ENCODE results near the gene RXFP4.

DNA sequence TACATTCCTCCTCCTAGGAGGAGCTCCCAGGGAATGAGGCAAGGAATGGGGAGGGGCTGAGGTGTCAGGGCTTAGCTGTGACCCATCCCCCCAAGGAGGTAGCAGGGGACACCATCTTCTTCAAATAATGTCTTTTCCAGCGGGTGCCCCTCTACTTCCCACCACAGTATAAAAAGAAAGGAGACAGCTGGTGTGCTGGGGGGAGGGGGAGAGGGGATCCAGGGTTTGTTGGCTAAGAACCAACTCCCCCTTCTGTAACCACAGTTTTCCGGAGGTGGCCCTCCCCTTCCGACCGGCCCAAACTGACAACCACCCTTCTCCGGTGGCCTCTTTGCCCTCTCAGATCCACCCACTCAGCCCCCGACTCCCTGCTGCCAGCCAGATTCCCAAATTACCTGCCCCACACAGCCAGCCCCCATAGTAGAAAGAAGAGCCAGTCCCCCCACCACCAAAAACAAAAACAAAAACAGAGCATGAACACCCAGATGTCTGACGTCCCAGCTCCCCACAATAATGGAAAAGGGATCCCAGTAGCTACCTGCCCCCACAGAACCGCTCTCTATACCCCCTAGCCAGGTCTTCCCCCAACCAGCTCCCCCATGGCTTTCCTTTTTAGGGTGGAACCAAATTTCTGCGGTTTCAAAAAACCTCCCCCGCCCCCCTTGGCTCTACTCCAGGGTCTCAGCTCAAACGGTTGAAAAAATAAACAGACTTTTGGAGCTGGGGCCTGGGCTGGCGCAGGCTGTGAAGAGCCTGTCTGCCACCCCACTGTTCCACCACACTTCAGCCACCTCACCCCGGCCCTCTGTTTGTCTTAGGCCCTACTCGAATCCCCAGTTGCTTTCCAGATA is 34.8 kb downstream of the RXFP4 start:
- TF ChIP-seq CTCF (IDR thresholded peaks at IDR 0.05) = no peak
- TF ChIP-seq TCF7 (CRISPR knock-in tag; IDR thresholded peaks at IDR 0.05; ENCODE audit: low read depth) = no peak
- TF ChIP-seq, protein P1, sequence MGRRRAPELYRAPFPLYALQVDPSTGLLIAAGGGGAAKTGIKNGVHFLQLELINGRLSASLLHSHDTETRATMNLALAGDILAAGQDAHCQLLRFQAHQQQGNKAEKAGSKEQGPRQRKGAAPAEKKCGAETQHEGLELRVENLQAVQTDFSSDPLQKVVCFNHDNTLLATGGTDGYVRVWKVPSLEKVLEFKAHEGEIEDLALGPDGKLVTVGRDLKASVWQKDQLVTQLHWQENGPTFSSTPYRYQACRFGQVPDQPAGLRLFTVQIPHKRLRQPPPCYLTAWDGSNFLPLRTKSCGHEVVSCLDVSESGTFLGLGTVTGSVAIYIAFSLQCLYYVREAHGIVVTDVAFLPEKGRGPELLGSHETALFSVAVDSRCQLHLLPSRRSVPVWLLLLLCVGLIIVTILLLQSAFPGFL (CRISPR knock-in tag; IDR thresholded peaks at IDR 0.05; ENCODE audit: borderline replicate concordance) = no peak
- no peak for TF ChIP-seq MAX (CRISPR knock-in tag; IDR thresholded peaks at IDR 0.05)
- TF ChIP-seq, protein P2, sequence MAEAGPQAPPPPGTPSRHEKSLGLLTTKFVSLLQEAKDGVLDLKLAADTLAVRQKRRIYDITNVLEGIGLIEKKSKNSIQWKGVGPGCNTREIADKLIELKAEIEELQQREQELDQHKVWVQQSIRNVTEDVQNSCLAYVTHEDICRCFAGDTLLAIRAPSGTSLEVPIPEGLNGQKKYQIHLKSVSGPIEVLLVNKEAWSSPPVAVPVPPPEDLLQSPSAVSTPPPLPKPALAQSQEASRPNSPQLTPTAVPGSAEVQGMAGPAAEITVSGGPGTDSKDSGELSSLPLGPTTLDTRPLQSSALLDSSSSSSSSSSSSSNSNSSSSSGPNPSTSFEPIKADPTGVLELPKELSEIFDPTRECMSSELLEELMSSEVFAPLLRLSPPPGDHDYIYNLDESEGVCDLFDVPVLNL (CRISPR knock-in tag; IDR thresholded peaks at IDR 0.05; ENCODE audit: borderline replicate concordance, low read depth) = no peak
- no peak for TF ChIP-seq HMGXB4 (CRISPR knock-in tag; IDR thresholded peaks at IDR 0.05)
- TF ChIP-seq, protein P3, sequence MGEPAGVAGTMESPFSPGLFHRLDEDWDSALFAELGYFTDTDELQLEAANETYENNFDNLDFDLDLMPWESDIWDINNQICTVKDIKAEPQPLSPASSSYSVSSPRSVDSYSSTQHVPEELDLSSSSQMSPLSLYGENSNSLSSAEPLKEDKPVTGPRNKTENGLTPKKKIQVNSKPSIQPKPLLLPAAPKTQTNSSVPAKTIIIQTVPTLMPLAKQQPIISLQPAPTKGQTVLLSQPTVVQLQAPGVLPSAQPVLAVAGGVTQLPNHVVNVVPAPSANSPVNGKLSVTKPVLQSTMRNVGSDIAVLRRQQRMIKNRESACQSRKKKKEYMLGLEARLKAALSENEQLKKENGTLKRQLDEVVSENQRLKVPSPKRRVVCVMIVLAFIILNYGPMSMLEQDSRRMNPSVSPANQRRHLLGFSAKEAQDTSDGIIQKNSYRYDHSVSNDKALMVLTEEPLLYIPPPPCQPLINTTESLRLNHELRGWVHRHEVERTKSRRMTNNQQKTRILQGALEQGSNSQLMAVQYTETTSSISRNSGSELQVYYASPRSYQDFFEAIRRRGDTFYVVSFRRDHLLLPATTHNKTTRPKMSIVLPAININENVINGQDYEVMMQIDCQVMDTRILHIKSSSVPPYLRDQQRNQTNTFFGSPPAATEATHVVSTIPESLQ (CRISPR knock-in tag; IDR thresholded peaks at IDR 0.05) = no peak
- TF ChIP-seq NR2C2 (CRISPR knock-in tag; IDR thresholded peaks at IDR 0.05) = no peak

All from WTC11 (cell line).